ENCODE measurements around the gene FARP2.

Gene FARP2

DNA sequence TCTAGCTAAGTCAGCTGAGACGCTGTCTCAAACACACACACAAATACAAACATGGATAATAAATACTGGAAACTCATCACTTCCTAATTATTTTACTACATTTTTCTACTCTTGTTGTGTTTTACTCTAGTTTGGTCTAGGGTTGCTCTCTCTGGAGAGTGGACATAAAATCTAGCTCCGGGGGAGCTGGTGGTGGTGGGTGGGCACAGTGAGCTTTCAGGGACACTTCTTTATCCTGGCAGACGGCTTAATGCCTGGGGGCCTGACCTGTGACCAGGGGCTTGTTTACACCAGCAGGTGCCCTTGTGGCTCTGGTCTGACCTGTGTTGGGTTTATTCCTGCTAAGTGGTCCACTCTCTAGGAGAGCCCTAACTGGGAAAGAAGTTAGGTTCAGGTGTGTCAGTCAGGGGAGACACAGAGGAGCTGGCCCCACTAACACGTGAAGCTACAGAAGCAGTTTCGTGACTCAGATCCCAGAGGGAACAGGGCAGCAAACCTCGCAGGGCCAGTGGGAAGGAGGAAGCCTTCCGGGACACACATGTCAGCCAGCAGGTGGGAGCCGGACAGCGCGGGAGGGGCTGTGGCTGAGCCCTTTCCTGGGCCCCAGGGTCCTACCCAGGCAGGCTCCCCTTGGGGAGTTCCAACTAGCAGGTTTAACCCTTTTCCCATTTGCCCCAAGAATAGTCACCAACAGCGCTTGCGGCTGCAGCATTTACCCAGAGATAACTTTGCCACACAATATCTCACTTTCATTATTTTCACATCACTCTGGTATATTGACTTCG is 180.0 kb downstream of the FARP2 start:
- no peak for DNase-seq

DNA sequence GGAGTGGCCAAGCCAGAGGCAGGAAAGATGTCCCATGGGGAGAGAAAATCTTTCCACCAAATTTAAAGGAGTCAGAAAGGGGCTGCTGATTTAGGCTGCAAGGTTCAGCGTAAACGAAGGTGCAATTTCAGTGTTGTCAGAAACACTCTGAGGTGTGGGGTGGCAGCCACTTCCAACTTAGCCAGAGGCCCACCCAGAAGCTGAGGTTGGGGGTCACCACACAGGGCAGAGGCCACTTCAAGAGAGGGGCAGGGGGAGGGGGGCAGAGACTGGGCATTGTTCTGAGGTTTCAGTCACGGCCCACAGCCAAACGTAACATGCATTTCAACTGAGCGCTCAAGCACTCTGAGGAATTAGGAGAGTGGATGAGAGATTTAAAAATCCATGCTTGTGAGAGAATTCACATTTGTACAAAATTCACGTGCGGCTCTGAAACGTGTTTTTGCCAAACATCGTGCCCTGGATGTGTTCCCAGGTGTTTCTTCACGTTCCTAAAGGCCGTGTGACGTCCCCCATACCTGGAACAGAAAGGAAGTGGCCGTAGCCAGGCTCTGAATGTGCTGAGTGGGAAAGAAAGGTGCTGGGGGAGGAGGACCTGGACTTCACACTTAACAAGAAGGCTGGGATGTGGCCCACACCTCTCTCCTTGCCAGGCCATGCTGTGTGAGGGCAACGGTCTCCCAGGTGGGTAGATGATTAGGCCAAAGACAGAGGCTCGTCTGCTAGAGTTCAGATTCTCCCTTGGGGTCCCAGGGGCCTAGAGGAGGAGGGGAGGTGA is 182.9 kb downstream of the FARP2 start:
- no peak for DNase-seq

- no peak for DNase-seq
These were observed 183.7 kb downstream of the FARP2 start for GRCh38 chr2:241539616-241540374.

- no peak for DNase-seq
These were observed 184.3 kb downstream of the FARP2 start for GRCh38 chr2:241540401-241540770.

- peak; percentile 47 for DNase-seq
These were observed 184.9 kb downstream of the FARP2 start for GRCh38 chr2:241540771-241541561.

DNA sequence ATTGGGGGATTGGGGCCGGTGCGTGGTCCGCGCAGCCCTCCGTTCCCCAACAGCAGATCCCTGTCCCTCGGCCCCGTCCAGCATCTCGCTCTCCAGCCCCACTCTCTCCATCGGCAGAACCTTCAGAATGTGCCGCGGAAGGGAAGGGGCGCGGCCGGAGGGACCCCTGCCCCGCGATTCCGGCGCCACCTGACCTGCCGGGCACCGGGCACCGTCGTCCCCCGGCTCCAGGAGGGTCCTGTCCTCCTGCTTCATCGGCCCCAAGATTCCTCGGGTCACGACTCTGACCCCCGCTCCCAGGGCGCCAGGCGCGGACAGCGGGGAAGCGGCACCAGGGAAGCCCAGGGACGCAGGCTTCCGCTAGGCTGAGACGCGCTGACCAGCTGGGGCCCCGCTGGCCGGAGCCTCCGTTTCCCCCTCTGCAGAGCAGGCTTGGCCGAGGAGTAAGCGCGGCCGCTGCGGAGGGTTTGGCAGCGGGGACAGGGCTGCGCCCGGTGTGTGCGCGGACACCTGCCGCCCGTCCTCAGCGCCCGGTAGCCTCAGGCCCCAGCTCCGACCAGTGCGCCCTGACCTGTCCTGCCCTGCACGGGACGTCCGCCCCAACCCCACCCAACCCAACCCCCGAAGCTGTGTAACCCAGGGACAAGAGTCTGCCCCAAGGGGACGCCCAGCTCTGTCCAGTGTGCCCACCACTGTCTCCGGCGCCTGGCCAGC is 185.6 kb downstream of the FARP2 start:
- DNase-seq: no peak

- DNase-seq: no peak
These were observed 186.2 kb downstream of the FARP2 start for GRCh38 chr2:241542278-241542605.

Measured in activated gamma-delta T cell treated with Interleukin-2 at 50 U/mL for 16 hours (primary cell).